PC-3 (cell line): ENCODE results near the gene SUGCT. TPM values are rescaled to one million over a fixed set of nuclear protein-coding genes. Genes with fewer than 3 reads are reported as not detected.
A peak's percentile ranks its signal among the peaks of the same experiment; 100 is the strongest.

ENCODE experiments used
- ATAC-seq: fragments of 200-7000 bp; cut with Tn5 transposase; 2 replicates; pipeline ENCODE4 v1.9.1; 2020; ENCODE audit warnings: mild to moderate bottlenecking, moderate library complexity
- BruUV-seq: library from RNA; stranded (reverse); fragments of 400-500 nt; replicated peaks from 2 replicates; lab custom pipeline; 2021; lab: Mats Ljungman, UMichigan
- CTCF ChIA-PET: fragments of 300-600 bp; sonication (Branson Sonifier 250); formaldehyde crosslinking; loops from one replicate; lab custom pipeline; 2022; ENCODE audit warnings: antibody characterized with exemption; lab: Charles Lee
- POLR2A ChIA-PET: fragments of 300-600 bp; sonication (Branson Sonifier 250); formaldehyde crosslinking; loops from one replicate; lab custom pipeline; 2022; ENCODE audit warnings: antibody characterized with exemption; ENCODE audit not compliant: unreplicated experiment; lab: Charles Lee
- DNase-seq: peaks from one replicate; pipeline ENCODE4 v3.0.0-alpha.2; 2015
- H2AFZ ChIP-seq: fragments of 300-600 bp; sonication (generic); 2 replicates; pipeline ENCODE4 v1.6.0; 2016; ENCODE audit warnings: antibody characterized with exemption, low read length
- H3F3A ChIP-seq: fragments of 300-600 bp; sonication (generic); one replicate; pipeline ENCODE4 v1.6.0; 2017; ENCODE audit warnings: antibody characterized with exemption, low read length, control low read depth, mild to moderate bottlenecking; ENCODE audit not compliant: unreplicated experiment
- H3K27ac ChIP-seq: fragments of 300-600 bp; sonication (generic); 2 replicates; pipeline ENCODE4 v1.5.1; 2016; ENCODE audit warnings: mild to moderate bottlenecking, low read length
- H3K27me3 ChIP-seq: fragments of 300-600 bp; sonication (generic); 2 replicates; pipeline ENCODE4 v1.6.1; 2016; ENCODE audit warnings: low read length, mixed read lengths
- H3K36me3 ChIP-seq: fragments of 300-600 bp; sonication (generic); 2 replicates; pipeline ENCODE4 v1.6.1; 2016; ENCODE audit warnings: low read depth, mixed run types, low read length, mixed read lengths
- H3K4me1 ChIP-seq: fragments of 300-600 bp; sonication (generic); 2 replicates; pipeline ENCODE4 v1.5.1; 2016; ENCODE audit warnings: low read length; ENCODE audit not compliant: insufficient read depth
- H3K4me2 ChIP-seq: fragments of 300-600 bp; sonication (generic); 2 replicates; pipeline ENCODE4 v1.6.0; 2016; ENCODE audit warnings: low read length
- H3K4me3 ChIP-seq: fragments of 300-600 bp; sonication (generic); 2 replicates; pipeline ENCODE4 v1.5.1; 2016; ENCODE audit warnings: mild to moderate bottlenecking, low read length, mixed read lengths
- H3K79me2 ChIP-seq: fragments of 300-600 bp; sonication (generic); 2 replicates; pipeline ENCODE4 v1.6.1; 2017; ENCODE audit warnings: low read length, mixed read lengths
- H3K9ac ChIP-seq: fragments of 300-600 bp; sonication (generic); 2 replicates; pipeline ENCODE4 v1.6.0; 2016; ENCODE audit warnings: mild to moderate bottlenecking, low read length
- H3K9me2 ChIP-seq: fragments of 300-600 bp; sonication (generic); replicated peaks from 2 replicates; pipeline ENCODE4 v1.6.1; 2016; ENCODE audit warnings: mixed run types, low read length, mixed read lengths
- H3K9me3 ChIP-seq: fragments of 300-600 bp; sonication (generic); 2 replicates; pipeline ENCODE4 v1.6.1; 2016; ENCODE audit warnings: low read length, mixed read lengths
- H4K20me1 ChIP-seq: fragments of 300-600 bp; sonication (generic); 2 replicates; pipeline ENCODE4 v1.6.1; 2016; ENCODE audit warnings: low read length, mixed read lengths
- CTCF ChIP-seq: fragments of 300-600 bp; sonication (generic); conservative IDR thresholded peaks from 2 replicates; pipeline ENCODE4 v1.5.1; 2017; ENCODE audit warnings: antibody characterized with exemption, low read depth, mild to moderate bottlenecking, low read length
- EZH2 ChIP-seq: fragments of 300-600 bp; sonication (generic); IDR thresholded peaks from one replicate; pipeline ENCODE4 v1.6.1; 2017; ENCODE audit warnings: antibody characterized with exemption, mild to moderate bottlenecking, low read length; ENCODE audit not compliant: unreplicated experiment
- EZH2phosphoT487 ChIP-seq: fragments of 300-600 bp; sonication (generic); IDR thresholded peaks from 2 replicates; pipeline ENCODE4 v1.6.1; 2018; ENCODE audit warnings: mild to moderate bottlenecking, antibody characterized with exemption, low read length, borderline replicate concordance
- intact Hi-C: fragments of 100-400 bp; cut with micrococcal nuclease; formaldehyde crosslinking; loops from 2 replicates; pipeline ENCODE4 v1.9.0; 2023
- total RNA-seq: library from RNA; depleted of rRNA; stranded (reverse); fragments of >200 nt; gene quantifications from 2 replicates; pipeline ENCODE4 v1.2.3, GENCODE V29; 2014

The SUGCT gene
- total RNA-seq, 1 experiment from 2014 or later, result 2.9 TPM

GRCh38 chr7:40306596-40306995 is 171.8 kb downstream of the SUGCT start:
- BruUV-seq, result no TSS peak
- CTCF ChIA-PET, result no interaction called here
- Histone ChIP-seq H3K4me1 (peaks cover 17% of the 10 kb centered on the region), H3K36me3 (no peaks in the 10 kb centered on the region), H3K27me3 (no peaks in the 10 kb centered on the region), H3F3A (no peaks in the 10 kb centered on the region), H3K9me2 (no peaks in the 10 kb centered on the region), H3K9ac (no peak overlapping the region), H3K79me2 (no peaks in the 10 kb centered on the region), H3K27ac (no peak overlapping the region), H3K4me3 (no peak overlapping the region), H4K20me1 (no peaks in the 10 kb centered on the region), H3K9me3 (no peaks in the 10 kb centered on the region), H2AFZ (no peak overlapping the region), H3K4me2 (no peak overlapping the region)
- intact Hi-C loops, result loop anchor here (5.0 kb wide), 1 partner anchor 74 kb away; no protein-coding TSS in a partner anchor
- TF ChIP-seq EZH2phosphoT487, result no peak
- ATAC-seq, result no peak
- POLR2A ChIA-PET, result no interaction called here
- DNase-seq, result peak; percentile 33

GRCh38 chr7:40310258-40310657 is 175.5 kb downstream of the SUGCT start:
- no peaks in the 10 kb centered on the region for H3F3A ChIP-seq
- CTCF ChIA-PET, result interaction anchor here (0.6 kb wide), 1 partner anchor 78 kb away, joined by 5 read pairs; no protein-coding TSS in a partner anchor
- no peak overlapping the region for H3K9ac ChIP-seq
- no peaks in the 10 kb centered on the region for H3K9me3 ChIP-seq
- ATAC-seq (peak; percentile 80), DNase-seq (peak; percentile 57)
- H3K36me3 ChIP-seq, result no peaks in the 10 kb centered on the region
- H3K4me1 ChIP-seq, result peaks cover 17% of the 10 kb centered on the region
- H3K4me3 ChIP-seq, result no peak overlapping the region
- H4K20me1 ChIP-seq, result no peaks in the 10 kb centered on the region
- no peak for TF ChIP-seq CTCF
- no peak for TF ChIP-seq EZH2phosphoT487
- TF ChIP-seq EZH2, result no peak
- H3K9me2 ChIP-seq, result no peaks in the 10 kb centered on the region
- no peak overlapping the region for H2AFZ ChIP-seq
- no TSS peak for BruUV-seq
- H3K79me2 ChIP-seq, result no peaks in the 10 kb centered on the region
- peak overlapping the region; percentile 51 for H3K4me2 ChIP-seq
- H3K27ac ChIP-seq, result no peak overlapping the region
- intact Hi-C loops, result no loop called here
- no peaks in the 10 kb centered on the region for H3K27me3 ChIP-seq
- POLR2A ChIA-PET, result no interaction called here

GRCh38 chr7:40311307-40311706 is 176.5 kb downstream of the SUGCT start:
- no peak for ATAC-seq
- H3F3A ChIP-seq, result no peaks in the 10 kb centered on the region
- TF ChIP-seq CTCF (no peak), EZH2phosphoT487 (no peak), EZH2 (no peak)
- no peaks in the 10 kb centered on the region for H3K79me2 ChIP-seq
- H4K20me1 ChIP-seq, result no peaks in the 10 kb centered on the region
- no peaks in the 10 kb centered on the region for H3K9me2 ChIP-seq
- no peak overlapping the region for H2AFZ ChIP-seq
- peaks cover 16% of the 10 kb centered on the region for H3K4me1 ChIP-seq
- no peaks in the 10 kb centered on the region for H3K27me3 ChIP-seq
- H3K4me3 ChIP-seq, result no peak overlapping the region
- intact Hi-C loops, result no loop called here
- no peak overlapping the region for H3K4me2 ChIP-seq
- H3K9ac ChIP-seq, result no peak overlapping the region
- POLR2A ChIA-PET, result no interaction called here
- DNase-seq, result no peak
- H3K36me3 ChIP-seq, result no peaks in the 10 kb centered on the region
- H3K9me3 ChIP-seq, result no peaks in the 10 kb centered on the region
- H3K27ac ChIP-seq, result no peak overlapping the region
- CTCF ChIA-PET, result no interaction called here
- BruUV-seq, result no TSS peak
